IPS-NIHi7 (cell line): ENCODE measurements around the gene SFXN2.
A peak's percentile ranks its signal among the peaks of the same experiment; 100 is the strongest.
"Not testable (repeated sequence)": the region's sequence is repeated elsewhere in the genome, so short reads cannot be mapped to it uniquely, and the experiment has no call there.

Experiments
- DNase-seq: peaks from one replicate; pipeline ENCODE4 v3.0.0; 2012; ENCODE audit warnings: mixed read lengths; ENCODE audit errors: extremely low spot score

The SFXN2 gene

GRCh38 chr10:102714621-102715455 is at the start of gene SFXN2:
TSS of gene SFXN2 (plus strand) at chr10:102714636. CDS start at chr10:102726637, 12,001 bp downstream.
- DNase-seq: peak; percentile 33

GRCh38 chr10:102665904-102666509 is 48.4 kb upstream of the SFXN2 start:
- no peak for DNase-seq

- DNase-seq: not testable (repeated sequence)
Measured at GRCh38 chr10:102667411-102667810, 47.0 kb upstream of the SFXN2 start.

DNA sequence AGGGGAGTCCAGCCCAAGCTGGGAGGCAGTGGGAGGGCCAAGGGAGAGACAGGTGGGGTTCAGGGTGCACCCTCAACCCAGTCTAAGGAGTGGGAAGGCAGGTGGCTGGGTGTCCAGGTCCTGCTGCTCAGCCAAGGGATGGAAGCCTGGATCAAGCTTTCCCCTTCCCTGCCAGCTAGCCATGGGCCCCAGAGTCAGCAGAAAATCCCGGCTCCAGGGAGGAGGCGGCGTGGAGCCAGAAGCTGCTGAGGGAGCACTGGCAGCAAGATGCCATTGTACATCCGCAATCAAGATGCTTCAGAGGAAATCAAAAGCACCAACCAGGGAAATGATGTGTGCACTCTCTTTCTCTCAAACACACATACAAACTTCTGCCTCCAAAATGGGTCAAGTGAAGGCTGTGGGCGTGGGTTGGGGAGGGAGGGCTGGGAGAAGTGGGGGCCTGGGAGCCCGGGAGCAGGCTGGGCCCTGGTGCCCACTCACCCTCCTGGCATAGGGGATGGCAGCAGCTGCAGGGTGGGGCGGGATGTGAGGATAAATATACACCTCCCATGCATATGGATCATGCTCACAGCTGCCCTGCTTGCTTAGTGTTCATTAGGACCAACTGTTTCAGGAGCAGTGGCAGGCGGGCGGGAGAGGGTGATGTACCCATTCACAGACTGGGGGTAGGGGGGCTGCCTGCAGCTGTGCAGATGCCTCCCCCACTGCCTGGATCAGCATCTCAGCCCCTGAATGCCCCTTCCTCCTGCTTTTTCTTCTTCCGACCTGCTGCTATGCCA is 45.9 kb upstream of the SFXN2 start:
- no peak for DNase-seq

DNA sequence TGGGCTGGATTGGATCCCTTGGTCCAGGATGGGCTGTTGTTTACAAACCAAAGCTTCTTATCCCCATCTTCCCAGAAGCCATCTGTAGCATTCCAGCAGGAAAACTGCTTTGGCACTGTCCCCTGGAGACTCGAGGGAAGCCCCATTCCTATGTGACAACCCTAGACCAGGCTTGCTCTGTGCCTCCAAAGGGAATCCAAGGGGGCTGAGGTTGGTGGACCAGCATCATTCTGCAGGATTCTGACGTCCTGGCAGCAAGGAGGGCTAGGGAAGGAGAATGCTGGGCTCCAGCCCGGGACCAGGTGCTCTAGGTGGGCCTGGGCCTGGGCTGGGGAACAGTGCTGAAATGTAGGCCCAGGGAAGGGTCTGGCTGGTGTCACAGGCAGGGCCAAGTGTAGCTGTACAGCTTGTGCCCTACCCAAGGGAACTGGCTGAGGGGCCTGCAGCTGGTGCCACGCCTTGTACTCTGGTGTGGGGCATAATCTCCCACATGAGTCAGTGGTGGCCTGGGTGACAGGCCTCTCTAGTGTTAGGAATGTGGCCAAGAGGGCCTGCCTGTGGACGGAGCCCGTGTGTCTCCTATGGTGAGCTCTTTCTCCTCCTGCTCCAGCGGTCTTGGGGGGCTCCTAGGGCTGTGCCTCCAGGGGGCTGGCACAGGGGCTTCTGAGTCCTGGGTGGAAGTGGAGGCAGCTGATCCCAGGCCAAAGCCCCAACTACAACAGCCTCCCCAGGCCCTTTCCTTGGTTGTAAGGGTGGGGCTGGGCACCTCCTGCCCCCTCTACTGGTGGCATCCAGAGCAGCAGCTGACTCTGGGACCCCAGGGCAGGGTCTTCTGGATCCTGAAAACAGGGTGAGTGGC is 45.0 kb upstream of the SFXN2 start:
- peak; percentile 75 for DNase-seq

DNA sequence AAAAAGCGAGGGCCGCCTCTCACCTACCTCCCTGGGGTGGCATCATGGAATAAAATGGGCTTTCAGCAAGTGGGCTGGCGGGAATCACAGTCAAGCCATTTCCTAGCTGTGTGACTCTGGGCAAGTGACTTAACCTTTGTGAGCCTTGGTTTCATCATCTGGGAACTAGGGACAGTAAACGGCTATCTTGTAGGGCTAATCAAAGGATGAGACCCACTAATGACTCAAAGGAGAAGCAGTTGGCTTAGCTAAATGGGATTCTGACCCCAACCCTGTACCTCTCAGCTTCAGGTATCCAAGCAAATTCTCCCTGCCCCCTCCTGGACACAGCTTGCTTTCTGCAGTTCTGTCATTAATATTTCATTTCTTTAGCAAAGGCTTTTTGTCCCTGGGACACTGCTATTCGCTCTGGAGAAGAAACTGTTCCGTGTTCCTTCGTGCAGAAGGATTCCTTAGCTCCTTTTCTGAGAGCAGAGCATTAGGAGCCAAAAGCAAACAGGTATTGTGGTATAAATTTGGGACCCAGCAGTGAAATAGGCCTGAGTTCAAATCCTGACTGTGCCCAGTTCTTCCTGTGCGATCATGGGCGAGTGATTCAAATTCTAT is 44.3 kb upstream of the SFXN2 start:
- DNase-seq: no peak

DNA sequence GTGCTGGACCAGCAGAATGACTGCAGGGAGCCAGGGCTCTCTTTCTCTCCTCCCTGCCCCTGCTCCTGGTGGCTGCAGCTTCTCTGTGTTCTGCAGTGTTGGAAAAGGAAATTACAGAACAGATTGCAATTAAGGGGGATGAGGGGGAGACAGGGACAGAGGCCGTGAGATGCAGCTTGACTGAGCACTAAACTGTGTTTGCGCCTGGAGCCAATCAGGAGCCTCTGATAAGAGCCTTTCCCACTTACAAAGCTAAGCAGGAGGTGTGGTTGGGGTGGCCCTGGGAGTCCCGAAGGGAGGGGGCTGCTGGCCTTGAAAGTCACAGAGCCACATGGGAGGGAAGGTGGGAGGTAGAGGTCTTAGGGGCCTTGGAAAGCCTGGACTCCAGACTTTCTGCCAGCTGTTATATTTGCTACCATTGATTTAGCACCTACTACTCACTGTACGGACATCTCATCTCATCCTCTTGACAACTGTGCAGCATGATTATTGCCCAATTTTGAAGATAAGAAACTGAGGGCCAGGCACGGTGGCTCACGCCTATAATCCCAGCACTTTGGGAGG is 43.5 kb upstream of the SFXN2 start:
- DNase-seq: no peak

- no peak for DNase-seq
Measured at GRCh38 chr10:102673236-102673818, 41.1 kb upstream of the SFXN2 start.

DNA sequence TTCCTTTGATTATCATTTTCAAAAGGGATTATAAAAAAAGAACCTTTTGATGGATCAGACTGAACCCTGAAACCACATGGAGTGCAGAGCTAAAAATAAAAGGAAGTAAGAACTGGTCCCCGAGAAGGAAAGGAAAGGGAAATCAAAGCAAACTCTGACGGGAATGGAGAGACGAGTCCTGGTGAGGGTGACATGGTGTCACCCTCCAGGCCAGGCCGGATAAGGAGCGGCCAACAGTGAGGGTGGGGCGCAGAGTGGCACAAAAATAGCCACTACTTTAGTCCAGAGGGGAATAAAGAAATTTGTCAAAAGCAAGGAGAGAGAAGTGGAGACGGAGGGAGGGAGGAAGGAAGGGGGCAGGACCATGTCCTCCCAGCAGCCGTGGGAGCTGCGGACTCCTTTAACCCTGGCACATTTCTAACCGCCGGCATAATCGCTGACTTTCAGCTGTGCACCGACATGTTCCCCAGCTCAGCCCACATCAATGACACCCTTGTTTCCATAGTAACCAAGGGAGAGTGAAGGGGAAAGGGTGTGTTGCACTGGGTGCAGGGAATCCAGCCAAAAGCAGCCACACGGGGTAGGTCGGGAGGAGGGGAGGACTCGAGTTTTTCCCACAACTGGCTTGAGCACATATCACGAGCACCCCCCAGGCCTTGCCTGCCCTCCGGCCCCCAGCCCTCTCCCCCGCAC is 40.5 kb upstream of the SFXN2 start:
- peak; percentile 36 for DNase-seq

- DNase-seq: peak; percentile 16
Measured at GRCh38 chr10:102674566-102674965, 39.9 kb upstream of the SFXN2 start.

GRCh38 chr10:102675011-102675665 is 39.3 kb upstream of the SFXN2 start:
- peak; percentile 17 for DNase-seq

GRCh38 chr10:102675666-102676533 is 38.5 kb upstream of the SFXN2 start:
- peak; percentile 8 for DNase-seq

- DNase-seq: peak; percentile 2
Measured at GRCh38 chr10:102676534-102677315, 37.7 kb upstream of the SFXN2 start.

GRCh38 chr10:102677331-102678067 is 36.9 kb upstream of the SFXN2 start:
- DNase-seq: no peak

DNA sequence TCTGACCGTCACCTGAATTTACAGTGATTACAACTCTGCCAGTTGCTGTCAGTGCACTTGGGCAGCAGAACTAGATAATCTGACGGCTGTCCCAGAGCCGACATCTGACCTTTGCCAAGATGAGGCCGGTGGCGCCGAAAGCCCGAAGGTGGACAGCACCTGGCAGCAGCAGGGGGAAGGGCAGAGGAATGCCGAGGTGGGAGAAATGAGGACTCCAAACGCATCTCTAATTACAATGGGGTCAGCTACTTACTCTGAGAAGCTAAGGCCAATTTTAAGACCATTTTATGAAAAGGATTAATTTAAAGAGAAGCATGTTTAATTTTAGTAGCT is 36.4 kb upstream of the SFXN2 start:
- DNase-seq: no peak

DNA sequence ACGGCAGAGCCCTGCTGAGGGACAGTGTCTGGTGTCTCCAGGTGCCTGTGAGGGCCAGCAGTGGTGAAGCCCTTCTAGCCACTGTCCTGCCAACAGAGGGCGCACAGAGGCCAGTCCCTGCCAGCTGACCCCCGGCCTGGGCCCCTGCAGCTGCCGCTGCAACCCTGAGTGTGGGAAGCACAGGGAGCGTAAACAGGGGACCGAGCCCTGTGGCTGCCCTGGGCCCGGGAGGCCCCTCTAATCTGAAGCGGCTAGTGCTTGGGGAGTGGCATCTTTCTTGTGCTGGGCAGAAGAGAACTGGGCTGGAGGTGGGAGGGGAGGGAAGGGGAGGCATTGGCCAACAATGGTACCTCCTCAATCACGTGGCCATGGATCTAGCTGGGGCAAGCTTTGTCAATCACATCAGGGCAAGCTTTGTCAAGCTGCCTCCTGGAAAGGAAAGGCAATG is 35.6 kb upstream of the SFXN2 start:
- DNase-seq: peak; percentile 91

- DNase-seq: no peak
Measured at GRCh38 chr10:102679596-102679995, 34.8 kb upstream of the SFXN2 start.
